Measurements from ENCODE around the gene DYNC2I2. TPM values are rescaled to one million over a fixed set of nuclear protein-coding genes. Genes with fewer than 3 reads are reported as not detected.

Gene DYNC2I2
- total and polyA plus RNA-seq, 2 experiments from 2014 or later = 77.2 to 119 TPM

GRCh38 chr9:128619127-128619526 is 37.5 kb downstream of the DYNC2I2 start:
- Histone ChIP-seq H3K9me3 (ENCODE audit: low read depth) (no peaks in the 10 kb centered on the region), H3K4me3 (no peak overlapping the region), H3K27me3 (no peaks in the 10 kb centered on the region), H3K4me1 (ENCODE audit: low read depth) (no peaks in the 10 kb centered on the region), H3K36me3 (peaks cover 83% of the 10 kb centered on the region), H3K27ac (no peak overlapping the region)
- no peak for DNase-seq (ENCODE audit: low read depth in 1 of 2, low spot score in 1 of 2)
- TF ChIP-seq CTCF (IDR thresholded peaks at IDR 0.05; ENCODE audit: low read depth, low read length) = no peak

GRCh38 chr9:128617943-128618342 is 38.7 kb downstream of the DYNC2I2 start:
- DNase-seq (ENCODE audit: low read depth in 1 of 2, low spot score in 1 of 2) = no peak
- Histone ChIP-seq H3K4me1 (ENCODE audit: low read depth) (no peaks in the 10 kb centered on the region), H3K36me3 (peaks cover 89% of the 10 kb centered on the region), H3K4me3 (no peak overlapping the region), H3K9me3 (ENCODE audit: low read depth) (no peaks in the 10 kb centered on the region), H3K27me3 (no peaks in the 10 kb centered on the region), H3K27ac (no peak overlapping the region)
- no peak for TF ChIP-seq CTCF (IDR thresholded peaks at IDR 0.05; ENCODE audit: low read depth, low read length)

DNA sequence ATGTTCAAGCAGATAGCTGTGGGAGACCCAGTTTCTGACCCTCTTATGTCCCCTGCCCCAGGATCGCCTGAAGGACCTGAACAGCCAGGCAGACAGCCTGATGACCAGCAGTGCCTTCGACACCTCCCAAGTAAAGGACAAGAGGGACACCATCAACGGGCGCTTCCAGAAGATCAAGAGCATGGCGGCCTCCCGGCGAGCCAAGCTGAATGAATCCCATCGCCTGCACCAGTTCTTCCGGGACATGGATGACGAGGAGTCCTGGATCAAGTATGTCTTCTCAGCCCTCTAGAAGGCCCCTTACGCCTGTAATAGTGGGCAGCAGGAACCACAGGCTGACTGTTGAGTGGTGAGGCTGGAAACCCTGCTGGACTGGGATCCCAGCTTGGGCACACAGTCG is 41.1 kb downstream of the DYNC2I2 start:
- no peak for DNase-seq (ENCODE audit: low read depth in 1 of 2, low spot score in 1 of 2)
- Histone ChIP-seq H3K9me3 (ENCODE audit: low read depth) (no peaks in the 10 kb centered on the region), H3K27me3 (no peaks in the 10 kb centered on the region), H3K27ac (no peak overlapping the region), H3K4me3 (no peak overlapping the region), H3K36me3 (peaks cover 93% of the 10 kb centered on the region), H3K4me1 (ENCODE audit: low read depth) (no peaks in the 10 kb centered on the region)
- no peak for TF ChIP-seq CTCF (IDR thresholded peaks at IDR 0.05; ENCODE audit: low read depth, low read length)

GRCh38 chr9:128614728-128615127 is 41.9 kb downstream of the DYNC2I2 start:
- no peaks in the 10 kb centered on the region for H3K27me3 ChIP-seq
- H3K27ac ChIP-seq = no peak overlapping the region
- no peaks in the 10 kb centered on the region for H3K9me3 ChIP-seq (ENCODE audit: low read depth)
- no peak for TF ChIP-seq CTCF (IDR thresholded peaks at IDR 0.05; ENCODE audit: low read depth, low read length)
- H3K4me3 ChIP-seq = no peak overlapping the region
- no peak for DNase-seq (ENCODE audit: low read depth in 1 of 2, low spot score in 1 of 2)
- peaks cover 7% of the 10 kb centered on the region for H3K4me1 ChIP-seq (ENCODE audit: low read depth)
- peaks cover 93% of the 10 kb centered on the region for H3K36me3 ChIP-seq

DNA sequence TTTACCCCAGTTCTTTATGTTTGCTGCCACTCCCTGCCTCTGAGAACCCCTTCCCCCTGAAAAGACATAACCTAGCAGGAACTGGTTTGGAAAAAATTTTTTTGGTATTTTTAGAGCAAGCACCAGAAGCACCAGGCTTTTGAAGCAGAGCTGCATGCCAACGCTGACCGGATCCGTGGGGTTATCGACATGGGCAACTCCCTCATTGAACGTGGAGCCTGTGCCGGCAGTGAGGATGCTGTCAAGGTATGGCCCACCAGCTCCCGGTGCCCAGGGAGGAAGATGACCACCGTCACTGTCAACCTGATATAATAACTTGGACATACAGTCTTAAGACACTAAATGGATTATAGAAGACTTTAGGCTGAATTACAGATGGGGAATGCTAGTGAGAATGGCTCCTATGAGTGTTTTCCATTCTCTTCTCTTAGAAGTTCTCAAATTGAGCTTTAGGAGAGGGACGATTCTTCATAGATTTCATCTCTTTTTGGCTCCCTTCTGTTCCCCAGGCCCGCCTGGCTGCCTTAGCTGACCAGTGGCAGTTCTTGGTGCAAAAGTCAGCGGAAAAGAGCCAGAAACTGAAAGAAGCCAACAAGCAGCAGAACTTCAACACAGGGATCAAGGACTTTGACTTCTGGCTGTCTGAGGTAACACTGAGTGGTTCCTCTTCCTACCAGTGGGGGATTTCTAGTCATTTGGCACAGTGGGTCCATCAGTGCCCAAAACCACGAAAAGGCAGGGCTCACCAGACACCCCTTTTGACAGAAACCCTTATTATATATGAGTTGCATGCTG is 44.9 kb downstream of the DYNC2I2 start:
- H3K27me3 ChIP-seq = no peaks in the 10 kb centered on the region
- no peak for DNase-seq (ENCODE audit: low read depth in 1 of 2, low spot score in 1 of 2)
- no peak overlapping the region for H3K4me3 ChIP-seq
- H3K9me3 ChIP-seq (ENCODE audit: low read depth) = no peaks in the 10 kb centered on the region
- H3K36me3 ChIP-seq = peaks cover 92% of the 10 kb centered on the region
- no peak for TF ChIP-seq CTCF (IDR thresholded peaks at IDR 0.05; ENCODE audit: low read depth, low read length)
- H3K27ac ChIP-seq = no peak overlapping the region
- peaks cover 13% of the 10 kb centered on the region for H3K4me1 ChIP-seq (ENCODE audit: low read depth)
